VCaP (cell line): ENCODE measurements around the gene C1orf159.

ENCODE experiments used
- H3K27ac ChIP-seq: fragments of 450-650 bp; 2 replicates; pipeline ENCODE4 v1.5.1; 2017
- TF ChIP-seq, protein P1 (sequence below): fragments of 450-650 bp; conservative IDR thresholded peaks from 2 replicates; pipeline ENCODE4 v1.5.1; 2017; ENCODE audit warnings: mild to moderate bottlenecking, moderate library complexity

The C1orf159 gene

DNA sequence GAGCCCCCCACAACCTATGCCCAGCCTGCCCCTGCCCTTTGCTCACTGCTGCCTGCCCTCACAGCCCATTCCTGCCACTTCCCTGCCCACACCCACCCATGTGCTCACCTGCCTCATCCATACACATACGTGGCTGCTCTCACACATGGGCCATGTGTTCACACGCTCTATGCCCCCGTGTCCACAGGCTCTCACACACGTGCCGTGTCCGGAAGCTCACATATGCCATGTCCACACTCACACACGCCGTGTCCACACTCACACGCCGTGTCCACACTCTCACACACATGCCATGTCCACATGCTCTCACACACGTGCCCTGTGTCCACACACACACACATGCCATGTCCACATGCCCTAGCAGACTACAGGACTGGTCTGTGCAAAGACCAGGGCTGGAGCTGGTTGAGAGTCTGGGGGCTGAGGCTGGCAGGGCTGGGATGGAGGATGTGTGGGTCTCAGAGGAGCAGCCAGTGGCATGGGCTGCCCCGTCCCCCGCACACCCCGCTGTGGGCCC lies 41.2 kb downstream of the C1orf159 start:
- peak overlapping the region; percentile 71 for H3K27ac ChIP-seq
- TF ChIP-seq, protein P1, sequence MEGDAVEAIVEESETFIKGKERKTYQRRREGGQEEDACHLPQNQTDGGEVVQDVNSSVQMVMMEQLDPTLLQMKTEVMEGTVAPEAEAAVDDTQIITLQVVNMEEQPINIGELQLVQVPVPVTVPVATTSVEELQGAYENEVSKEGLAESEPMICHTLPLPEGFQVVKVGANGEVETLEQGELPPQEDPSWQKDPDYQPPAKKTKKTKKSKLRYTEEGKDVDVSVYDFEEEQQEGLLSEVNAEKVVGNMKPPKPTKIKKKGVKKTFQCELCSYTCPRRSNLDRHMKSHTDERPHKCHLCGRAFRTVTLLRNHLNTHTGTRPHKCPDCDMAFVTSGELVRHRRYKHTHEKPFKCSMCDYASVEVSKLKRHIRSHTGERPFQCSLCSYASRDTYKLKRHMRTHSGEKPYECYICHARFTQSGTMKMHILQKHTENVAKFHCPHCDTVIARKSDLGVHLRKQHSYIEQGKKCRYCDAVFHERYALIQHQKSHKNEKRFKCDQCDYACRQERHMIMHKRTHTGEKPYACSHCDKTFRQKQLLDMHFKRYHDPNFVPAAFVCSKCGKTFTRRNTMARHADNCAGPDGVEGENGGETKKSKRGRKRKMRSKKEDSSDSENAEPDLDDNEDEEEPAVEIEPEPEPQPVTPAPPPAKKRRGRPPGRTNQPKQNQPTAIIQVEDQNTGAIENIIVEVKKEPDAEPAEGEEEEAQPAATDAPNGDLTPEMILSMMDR: no peak

GRCh38 chr1:1073743-1074587 lies 41.9 kb downstream of the C1orf159 start, which contains the start of gene RNF223:
TSS of gene RNF223 (minus strand) at chr1:1074306. CDS start at chr1:1072566, 1,740 bp downstream.
- TF ChIP-seq, protein P1: no peak
- H3K27ac ChIP-seq: peak within 1 kb of the TSS; percentile 71

DNA sequence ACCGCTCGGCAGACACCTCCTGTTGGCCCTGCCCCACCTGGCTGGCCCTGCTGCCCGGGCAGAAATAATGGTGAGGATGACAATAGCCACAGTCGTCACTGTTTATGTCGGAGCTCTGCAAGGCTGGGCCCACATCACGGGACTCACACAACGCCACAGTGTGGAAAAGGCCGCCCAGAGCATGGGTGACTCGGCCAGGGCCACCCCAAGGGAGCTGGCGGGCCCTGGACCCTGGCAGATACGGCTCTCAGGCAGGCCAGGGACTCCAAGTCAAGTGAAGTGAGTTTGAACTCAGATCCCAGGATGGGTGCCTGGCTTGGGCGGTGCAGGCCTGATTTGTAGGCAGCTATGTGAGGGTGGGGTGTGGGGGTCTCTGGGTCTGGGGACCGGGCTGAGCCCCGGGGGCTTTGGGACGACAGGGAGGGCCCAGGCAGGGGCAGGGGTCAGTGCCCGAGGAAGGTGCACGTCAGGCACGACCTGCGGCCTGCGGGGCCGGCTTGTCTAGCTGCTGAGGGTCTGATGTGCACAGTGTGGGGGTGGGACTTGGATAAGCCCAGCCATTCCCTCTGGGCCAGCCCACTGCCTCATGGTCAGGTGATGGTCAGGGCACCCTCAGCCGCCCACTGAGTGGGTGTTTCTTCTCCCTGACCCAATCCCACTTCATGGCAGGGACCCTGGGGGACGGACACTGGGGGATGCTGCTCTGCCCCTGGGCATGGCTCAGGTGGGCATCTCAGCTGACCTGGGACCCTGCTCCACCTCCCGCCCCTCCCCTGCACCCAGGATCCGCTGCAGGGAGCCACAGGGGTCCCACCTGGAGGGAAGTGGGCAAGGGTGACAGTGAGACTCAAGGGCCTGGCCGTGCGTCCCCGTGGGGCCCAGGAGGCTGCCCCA lies 42.8 kb downstream of the C1orf159 start:
- peak overlapping the region; percentile 71 for H3K27ac ChIP-seq
- TF ChIP-seq, protein P1: no peak

DNA sequence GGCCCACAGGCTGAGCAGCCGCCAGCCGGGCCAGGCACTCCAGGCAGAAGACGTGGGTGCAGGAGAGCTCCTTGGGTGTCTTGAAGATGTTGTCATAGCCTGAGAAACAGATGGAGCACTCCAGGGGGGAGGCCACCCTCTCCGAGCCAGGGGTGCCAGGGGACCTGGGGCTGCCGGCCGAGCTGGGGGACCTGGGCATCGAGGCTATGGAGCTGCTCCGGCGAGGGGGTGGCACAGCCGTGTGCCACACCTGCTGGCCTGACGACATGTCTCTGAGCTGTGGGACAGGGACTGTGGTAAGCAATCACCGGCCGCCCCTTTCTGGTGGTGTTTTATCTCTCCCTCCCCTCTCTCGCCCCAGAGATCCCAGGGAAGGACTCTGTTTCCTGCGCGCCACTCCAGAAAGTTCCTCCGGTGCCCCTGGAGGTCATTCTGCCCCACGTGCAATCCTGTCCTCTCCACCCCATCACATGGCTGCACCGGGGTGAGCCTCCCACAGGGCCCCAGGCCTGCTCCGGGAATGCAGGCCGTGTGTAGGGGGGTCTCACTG lies 43.5 kb downstream of the C1orf159 start:
- TF ChIP-seq, protein P1: no peak
- 0 out of 2 replicates have a peak overlapping the region, but pooled peaks have one; percentile 71 for H3K27ac ChIP-seq

- no peak overlapping the region for H3K27ac ChIP-seq
- TF ChIP-seq, protein P1: no peak
Measured at GRCh38 chr1:1071486-1072298, 44.2 kb downstream of the C1orf159 start.

DNA sequence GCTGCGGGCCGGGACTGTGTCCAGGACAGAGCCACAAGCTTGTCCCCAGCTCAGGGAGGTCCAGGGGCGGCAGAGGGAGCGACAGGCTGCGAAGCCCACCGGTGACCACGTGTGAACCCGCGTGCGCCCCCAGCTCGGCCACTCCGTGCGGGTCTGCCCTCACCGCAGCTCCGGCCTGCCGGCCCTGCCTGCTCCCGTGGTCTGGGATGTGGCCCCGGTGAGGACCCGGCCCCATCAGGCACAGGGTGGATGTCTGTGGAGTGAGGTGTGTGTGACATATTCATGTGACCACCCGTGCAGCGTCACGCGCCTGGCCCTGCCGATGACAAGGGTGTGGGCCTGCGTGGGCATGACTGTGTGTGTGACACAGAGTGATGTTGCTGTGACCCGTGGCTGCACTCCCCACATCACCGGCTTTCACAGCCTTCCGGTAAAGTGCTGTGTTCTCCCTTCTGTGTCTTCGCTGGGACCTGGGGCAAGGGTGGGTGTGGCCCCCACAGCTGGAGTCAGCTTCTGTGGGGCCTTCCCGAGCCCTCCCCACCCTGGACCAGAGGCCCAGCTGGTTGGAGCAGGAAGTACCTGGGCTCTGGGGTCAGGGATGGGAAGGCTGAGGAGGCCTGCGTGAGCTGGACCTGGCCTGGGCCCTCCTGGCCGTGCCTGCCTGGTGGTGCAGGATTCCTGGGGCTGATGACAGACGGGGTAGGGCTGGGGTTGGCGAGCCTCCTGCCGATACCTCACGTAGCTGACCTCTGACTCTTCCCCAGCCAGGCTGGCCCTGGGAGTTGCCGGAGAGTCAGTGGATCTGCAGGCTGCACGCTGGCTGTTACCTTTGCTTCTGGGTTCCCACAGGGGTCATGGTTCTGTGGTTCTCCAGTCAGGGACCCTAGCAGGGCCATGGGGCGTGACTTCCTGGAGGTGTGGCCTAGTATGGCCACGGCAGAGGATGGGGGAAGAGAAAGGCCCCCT lies 45.9 kb downstream of the C1orf159 start:
- TF ChIP-seq, protein P1: no peak
- peak overlapping the region; percentile 96 for H3K27ac ChIP-seq
